ENCODE data around the gene MOGAT3. TPM values are rescaled to one million over a fixed set of nuclear protein-coding genes. Genes with fewer than 3 reads are reported as not detected.
A peak's percentile ranks its signal among the peaks of the same experiment; 100 is the strongest.

The MOGAT3 gene
- total and polyA plus RNA-seq, 2 experiments from 2014 or later, result 6.3 to 14.0 TPM

DNA sequence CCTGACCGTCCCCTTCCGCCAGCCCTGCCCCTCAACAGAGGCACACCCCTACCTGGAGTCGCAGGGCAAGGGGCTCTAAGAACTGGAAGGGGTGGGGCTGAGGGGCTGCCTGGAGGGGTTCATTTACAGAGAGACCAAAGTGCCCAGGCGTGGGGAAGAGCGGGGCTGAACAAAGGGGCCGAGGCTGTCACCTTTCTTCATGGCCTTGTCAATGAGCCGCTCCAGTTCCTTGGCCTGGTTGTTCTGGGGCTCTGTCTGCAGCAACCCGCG is 39.0 kb upstream of the MOGAT3 start:
- no peak for DNase-seq (ENCODE audit: low spot score)
- Histone ChIP-seq H3K9me3 (ENCODE audit: low read depth) (no peaks in the 10 kb centered on the region), H3K4me1 (ENCODE audit: insufficient read depth) (peaks cover 9% of the 10 kb centered on the region), H3K27ac (no peak overlapping the region), H2AFZ (no peak overlapping the region), H3K4me3 (no peak overlapping the region), H3K36me3 (replicated peaks; ENCODE audit: insufficient read depth, low read depth) (no peaks in the 10 kb centered on the region), H4K20me1 (ENCODE audit: insufficient read depth, poor library complexity, severe bottlenecking) (peaks cover 13% of the 10 kb centered on the region), H3K4me2 (no peak overlapping the region), H3K9me2 (replicated peaks; ENCODE audit: insufficient read depth) (no peaks in the 10 kb centered on the region), H3K27me3 (no peaks in the 10 kb centered on the region), H3K79me2 (peaks cover 31% of the 10 kb centered on the region)
- TF ChIP-seq EZH2 (IDR thresholded peaks at IDR 0.05; ENCODE audit: borderline replicate concordance), result no peak
- 88% methylated on average over 9 of the region's 9 CpGs for WGBS (ENCODE audit: low lambda C conversion rate, missing lambda C conversion rate)

DNA sequence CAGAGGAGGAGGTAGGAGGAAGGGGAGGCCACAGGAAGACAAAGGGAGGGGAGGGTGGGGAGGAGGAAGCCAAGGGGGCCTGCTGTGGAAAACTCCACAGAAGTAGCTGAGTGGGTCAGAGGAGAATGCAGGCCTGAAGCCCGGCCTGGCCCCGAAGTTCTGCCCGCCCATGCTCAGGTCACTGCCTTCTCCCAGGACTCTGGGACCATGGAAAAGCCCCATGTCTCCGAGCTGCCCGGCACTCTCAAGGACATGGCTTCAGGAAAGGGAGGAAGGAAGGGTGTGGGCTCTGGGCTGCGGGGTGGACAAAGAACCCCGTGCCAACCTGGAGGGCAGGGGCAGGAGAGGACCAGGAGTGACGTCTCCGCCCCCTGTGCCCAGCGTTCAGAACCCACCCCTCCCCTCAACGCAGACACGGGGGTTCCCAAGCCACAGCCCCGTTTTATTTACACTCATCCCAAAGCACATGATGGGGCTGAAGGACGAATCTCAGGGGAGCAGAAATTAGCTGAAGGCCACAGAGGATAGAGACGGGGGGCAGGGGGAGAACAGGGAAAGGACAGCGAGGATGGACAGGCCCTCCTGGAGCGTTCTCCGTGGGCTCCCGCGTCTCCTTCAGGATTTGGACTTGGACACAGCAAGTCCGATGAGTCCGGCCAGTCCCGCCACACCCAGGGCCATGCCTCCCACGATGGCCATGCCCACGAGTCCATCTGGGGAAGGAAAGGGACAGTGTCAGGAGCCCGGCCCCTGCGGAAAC is 38.5 kb upstream of the MOGAT3 start:
- no peaks in the 10 kb centered on the region for H3K27me3 ChIP-seq
- DNase-seq (ENCODE audit: low spot score), result no peak
- H3K79me2 ChIP-seq, result peaks cover 31% of the 10 kb centered on the region
- H4K20me1 ChIP-seq (ENCODE audit: insufficient read depth, poor library complexity, severe bottlenecking), result peaks cover 13% of the 10 kb centered on the region
- H3K4me2 ChIP-seq, result no peak overlapping the region
- H3K27ac ChIP-seq, result peak overlapping the region; percentile 60
- WGBS (ENCODE audit: low lambda C conversion rate, missing lambda C conversion rate), result 90% methylated on average over 26 of the region's 27 CpGs
- H3K4me1 ChIP-seq (ENCODE audit: insufficient read depth), result peaks cover 9% of the 10 kb centered on the region
- no peak overlapping the region for H3K4me3 ChIP-seq
- TF ChIP-seq, protein P1, sequence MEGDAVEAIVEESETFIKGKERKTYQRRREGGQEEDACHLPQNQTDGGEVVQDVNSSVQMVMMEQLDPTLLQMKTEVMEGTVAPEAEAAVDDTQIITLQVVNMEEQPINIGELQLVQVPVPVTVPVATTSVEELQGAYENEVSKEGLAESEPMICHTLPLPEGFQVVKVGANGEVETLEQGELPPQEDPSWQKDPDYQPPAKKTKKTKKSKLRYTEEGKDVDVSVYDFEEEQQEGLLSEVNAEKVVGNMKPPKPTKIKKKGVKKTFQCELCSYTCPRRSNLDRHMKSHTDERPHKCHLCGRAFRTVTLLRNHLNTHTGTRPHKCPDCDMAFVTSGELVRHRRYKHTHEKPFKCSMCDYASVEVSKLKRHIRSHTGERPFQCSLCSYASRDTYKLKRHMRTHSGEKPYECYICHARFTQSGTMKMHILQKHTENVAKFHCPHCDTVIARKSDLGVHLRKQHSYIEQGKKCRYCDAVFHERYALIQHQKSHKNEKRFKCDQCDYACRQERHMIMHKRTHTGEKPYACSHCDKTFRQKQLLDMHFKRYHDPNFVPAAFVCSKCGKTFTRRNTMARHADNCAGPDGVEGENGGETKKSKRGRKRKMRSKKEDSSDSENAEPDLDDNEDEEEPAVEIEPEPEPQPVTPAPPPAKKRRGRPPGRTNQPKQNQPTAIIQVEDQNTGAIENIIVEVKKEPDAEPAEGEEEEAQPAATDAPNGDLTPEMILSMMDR (IDR thresholded peaks at IDR 0.05; ENCODE audit: poor library complexity), result no peak
- TF ChIP-seq EZH2phosphoT487 (IDR thresholded peaks at IDR 0.05; ENCODE audit: low read depth, severe bottlenecking, unreplicated experiment), result no peak
- TF ChIP-seq EZH2 (IDR thresholded peaks at IDR 0.05; ENCODE audit: borderline replicate concordance), result no peak
- H3K9me3 ChIP-seq (ENCODE audit: low read depth), result no peaks in the 10 kb centered on the region
- no peaks in the 10 kb centered on the region for H3K9me2 ChIP-seq (replicated peaks; ENCODE audit: insufficient read depth)
- no peaks in the 10 kb centered on the region for H3K36me3 ChIP-seq (replicated peaks; ENCODE audit: insufficient read depth, low read depth)
- no peak overlapping the region for H2AFZ ChIP-seq

DNA sequence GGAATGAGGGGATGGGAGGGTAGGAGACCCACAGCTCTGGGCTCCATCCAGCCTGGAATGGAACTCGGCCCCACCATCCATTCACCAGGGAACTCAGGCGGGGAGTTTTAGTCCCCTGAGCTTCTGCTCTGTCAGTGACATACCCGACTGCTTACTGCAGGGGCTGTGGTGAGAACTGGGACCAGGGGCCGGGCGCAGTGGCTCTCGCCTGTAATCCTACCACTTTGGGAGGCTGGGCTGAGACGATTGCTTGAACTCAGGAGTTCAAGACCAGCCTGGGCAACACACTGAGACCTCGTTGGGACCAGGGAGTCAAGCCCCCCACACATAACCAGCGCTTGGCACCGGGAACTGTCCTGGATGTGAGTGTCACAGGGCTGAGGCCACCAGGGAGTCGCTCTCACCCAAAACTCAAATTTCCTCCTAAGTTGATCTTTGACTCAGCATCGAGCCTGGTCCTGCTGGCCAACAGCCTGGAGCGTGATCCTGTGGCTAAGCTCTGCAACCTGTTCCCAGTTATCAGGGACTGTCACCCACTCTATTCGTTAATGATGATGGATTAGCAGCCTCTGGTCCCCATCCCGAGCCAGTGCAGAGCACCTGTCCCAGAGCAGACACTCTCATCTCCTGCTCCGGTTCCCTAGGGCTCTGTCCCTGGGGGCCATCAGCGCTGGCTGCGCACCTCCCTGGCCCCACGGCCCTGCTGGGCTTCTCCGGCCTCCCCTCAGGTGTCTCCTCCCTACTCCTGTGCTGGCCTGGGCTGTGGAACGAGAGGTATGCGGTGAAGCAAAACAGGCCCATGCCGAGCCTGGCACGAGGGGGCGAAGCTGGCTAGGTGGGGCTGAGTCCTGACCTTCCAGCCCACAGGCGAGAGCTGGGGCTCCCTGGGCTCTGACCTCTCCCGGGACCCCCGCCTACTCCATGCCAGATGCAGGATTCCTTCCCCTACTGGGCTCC is 37.7 kb upstream of the MOGAT3 start:
- no peaks in the 10 kb centered on the region for H3K27me3 ChIP-seq
- DNase-seq (ENCODE audit: low spot score), result no peak
- no peak overlapping the region for H3K4me3 ChIP-seq

More for the DNA sequence above, 37.7 kb upstream of the MOGAT3 start:
- 70% methylated on average over 28 of the region's 28 CpGs for WGBS (ENCODE audit: low lambda C conversion rate, missing lambda C conversion rate)
- H2AFZ ChIP-seq, result no peak overlapping the region
- TF ChIP-seq EZH2 (IDR thresholded peaks at IDR 0.05; ENCODE audit: borderline replicate concordance) (no peak), EZH2phosphoT487 (IDR thresholded peaks at IDR 0.05; ENCODE audit: low read depth, severe bottlenecking, unreplicated experiment) (no peak)
- TF ChIP-seq, protein P1 (IDR thresholded peaks at IDR 0.05; ENCODE audit: poor library complexity), result no peak
- peak overlapping the region; percentile 60 for H3K27ac ChIP-seq
- peaks cover 26% of the 10 kb centered on the region for H3K79me2 ChIP-seq
- H3K4me2 ChIP-seq, result no peak overlapping the region
- peaks cover 12% of the 10 kb centered on the region for H4K20me1 ChIP-seq (ENCODE audit: insufficient read depth, poor library complexity, severe bottlenecking)
- peaks cover 3% of the 10 kb centered on the region for H3K4me1 ChIP-seq (ENCODE audit: insufficient read depth)
- no peaks in the 10 kb centered on the region for H3K9me3 ChIP-seq (ENCODE audit: low read depth)
- H3K9me2 ChIP-seq (replicated peaks; ENCODE audit: insufficient read depth), result no peaks in the 10 kb centered on the region
- no peaks in the 10 kb centered on the region for H3K36me3 ChIP-seq (replicated peaks; ENCODE audit: insufficient read depth, low read depth)
